Measurements from ENCODE around the gene GDF15.
"Not testable (repeated sequence)": the region's sequence is repeated elsewhere in the genome, so short reads cannot be mapped to it uniquely, and the experiment has no call there.

Gene GDF15

DNA sequence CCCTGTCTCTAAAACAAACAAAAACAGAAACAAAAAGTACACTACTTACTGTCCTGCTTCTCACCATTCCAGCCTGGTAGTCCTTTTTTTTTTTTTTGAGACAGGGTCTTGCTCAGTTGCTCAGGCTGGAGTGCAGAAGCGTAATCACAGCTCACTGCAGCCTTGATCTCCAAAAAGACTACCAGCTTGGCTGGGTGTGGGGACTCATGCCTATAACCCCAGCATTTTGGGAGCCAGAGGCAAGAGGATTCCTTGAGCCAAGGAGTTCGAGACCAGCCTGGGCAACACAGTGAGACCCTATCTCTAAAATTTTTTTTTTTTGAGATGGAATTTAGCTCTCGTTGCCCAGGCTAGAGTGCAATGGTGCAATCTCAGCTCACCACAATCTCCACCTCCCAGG is 5.1 kb upstream of the GDF15 start:
- no peak overlapping the region for H3K4me3 ChIP-seq (ENCODE audit: low read depth, low read length)
- TF ChIP-seq, protein P1, sequence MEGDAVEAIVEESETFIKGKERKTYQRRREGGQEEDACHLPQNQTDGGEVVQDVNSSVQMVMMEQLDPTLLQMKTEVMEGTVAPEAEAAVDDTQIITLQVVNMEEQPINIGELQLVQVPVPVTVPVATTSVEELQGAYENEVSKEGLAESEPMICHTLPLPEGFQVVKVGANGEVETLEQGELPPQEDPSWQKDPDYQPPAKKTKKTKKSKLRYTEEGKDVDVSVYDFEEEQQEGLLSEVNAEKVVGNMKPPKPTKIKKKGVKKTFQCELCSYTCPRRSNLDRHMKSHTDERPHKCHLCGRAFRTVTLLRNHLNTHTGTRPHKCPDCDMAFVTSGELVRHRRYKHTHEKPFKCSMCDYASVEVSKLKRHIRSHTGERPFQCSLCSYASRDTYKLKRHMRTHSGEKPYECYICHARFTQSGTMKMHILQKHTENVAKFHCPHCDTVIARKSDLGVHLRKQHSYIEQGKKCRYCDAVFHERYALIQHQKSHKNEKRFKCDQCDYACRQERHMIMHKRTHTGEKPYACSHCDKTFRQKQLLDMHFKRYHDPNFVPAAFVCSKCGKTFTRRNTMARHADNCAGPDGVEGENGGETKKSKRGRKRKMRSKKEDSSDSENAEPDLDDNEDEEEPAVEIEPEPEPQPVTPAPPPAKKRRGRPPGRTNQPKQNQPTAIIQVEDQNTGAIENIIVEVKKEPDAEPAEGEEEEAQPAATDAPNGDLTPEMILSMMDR (IDR thresholded peaks at IDR 0.05; ENCODE audit: low read depth, low read length) = no peak

DNA sequence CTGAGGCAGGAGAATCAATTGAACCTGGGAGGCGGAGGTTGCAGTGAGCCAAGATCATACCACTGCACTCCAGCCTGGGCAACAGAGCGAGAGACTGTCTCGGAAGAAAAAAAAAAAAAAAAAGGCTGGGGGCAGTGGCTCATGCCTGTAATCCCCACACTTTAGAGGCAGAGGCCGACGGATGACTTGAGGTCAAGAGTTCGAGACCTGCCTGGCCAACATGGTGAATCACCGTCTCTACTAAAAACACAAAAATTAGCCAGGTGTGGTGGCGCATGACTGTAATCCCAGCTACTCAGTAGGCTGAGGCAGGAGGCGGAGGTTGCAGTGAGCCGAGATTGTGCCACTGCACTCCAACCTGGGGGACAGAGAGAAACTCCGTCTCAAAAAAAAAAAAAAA is 2.3 kb upstream of the GDF15 start:
- not testable (repeated sequence) for H3K4me3 ChIP-seq (ENCODE audit: low read depth, low read length)

DNA sequence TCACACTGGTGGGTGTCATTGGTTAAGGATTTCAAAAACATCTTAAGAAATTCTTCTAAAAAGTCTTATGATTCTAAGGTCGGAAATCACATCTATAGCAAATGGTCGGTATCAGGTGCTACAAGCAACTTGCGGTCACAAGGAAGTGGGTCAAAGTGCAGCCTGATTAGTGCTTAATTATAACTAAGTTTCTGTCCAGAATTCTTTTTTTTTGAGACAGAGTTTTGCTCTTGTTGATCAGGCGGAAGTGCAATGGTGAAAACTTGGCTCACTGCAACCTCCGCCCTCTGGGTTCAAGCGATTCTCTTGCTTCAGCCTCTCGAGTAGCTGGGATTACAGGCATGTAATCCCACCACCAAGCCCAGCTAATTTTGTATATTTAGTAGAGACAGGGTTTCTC is 1.2 kb upstream of the GDF15 start:
- TF ChIP-seq, protein P1 (IDR thresholded peaks at IDR 0.05; ENCODE audit: low read depth, low read length) = no peak
- no peak overlapping the region for H3K4me3 ChIP-seq (ENCODE audit: low read depth, low read length)

DNA sequence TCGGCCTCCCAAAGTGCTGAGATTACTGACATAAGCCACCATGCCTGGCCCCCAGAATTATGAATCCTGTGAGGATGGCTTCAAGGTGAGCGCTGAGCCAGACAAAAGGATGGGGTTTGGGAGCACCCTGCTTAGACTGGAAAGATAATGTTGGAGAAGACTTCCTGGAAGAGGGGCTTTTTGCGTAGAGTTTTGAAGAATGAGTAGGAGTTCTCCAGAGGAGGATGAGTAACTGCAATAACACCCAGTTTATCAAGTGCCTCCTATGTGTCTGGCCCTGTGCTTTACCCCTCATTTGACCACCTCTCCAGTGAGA is 641 bp upstream of the GDF15 start:
- TF ChIP-seq, protein P1 (IDR thresholded peaks at IDR 0.05; ENCODE audit: low read depth, low read length) = no peak
- H3K4me3 ChIP-seq (ENCODE audit: low read depth, low read length) = no peak overlapping the region

DNA sequence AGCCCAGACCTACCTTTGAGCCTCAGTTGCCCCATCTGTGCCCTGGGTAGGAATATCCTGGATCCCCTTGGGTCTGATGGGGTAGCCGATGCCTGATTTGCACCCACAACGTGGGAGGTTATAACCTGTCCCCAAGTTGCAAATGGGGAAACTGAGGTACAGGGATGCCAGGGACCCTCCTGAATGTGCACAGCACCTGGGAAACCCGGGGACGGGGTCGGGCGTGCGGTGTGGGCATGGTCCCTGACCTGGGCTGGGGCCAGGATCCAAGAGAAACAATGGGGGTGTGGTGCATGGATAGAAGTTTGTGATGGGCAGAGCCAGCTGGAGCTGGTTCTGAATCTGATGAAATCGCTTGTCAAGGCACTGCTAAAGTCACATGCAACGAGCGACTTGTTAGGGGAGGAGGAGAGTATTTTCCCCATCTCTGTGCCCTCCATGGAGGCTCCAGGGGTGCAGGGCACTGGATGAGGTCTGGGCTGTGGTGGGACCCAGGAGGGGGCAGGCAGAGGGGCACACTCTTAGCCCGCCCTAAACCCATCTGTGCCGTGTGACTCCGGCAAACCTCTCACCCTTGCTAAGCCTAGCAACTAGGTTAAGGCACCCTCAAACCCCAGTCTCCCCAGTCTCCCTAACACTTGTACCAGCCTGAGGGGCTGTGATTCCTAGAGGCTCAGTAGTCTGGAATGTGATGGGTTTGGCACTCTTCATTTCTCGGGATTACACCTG is 749 bp downstream of the GDF15 start:
- peak overlapping the region; percentile 74 for H3K4me3 ChIP-seq (ENCODE audit: low read depth, low read length)
- TF ChIP-seq, protein P1 (IDR thresholded peaks at IDR 0.05; ENCODE audit: low read depth, low read length) = no peak

DNA sequence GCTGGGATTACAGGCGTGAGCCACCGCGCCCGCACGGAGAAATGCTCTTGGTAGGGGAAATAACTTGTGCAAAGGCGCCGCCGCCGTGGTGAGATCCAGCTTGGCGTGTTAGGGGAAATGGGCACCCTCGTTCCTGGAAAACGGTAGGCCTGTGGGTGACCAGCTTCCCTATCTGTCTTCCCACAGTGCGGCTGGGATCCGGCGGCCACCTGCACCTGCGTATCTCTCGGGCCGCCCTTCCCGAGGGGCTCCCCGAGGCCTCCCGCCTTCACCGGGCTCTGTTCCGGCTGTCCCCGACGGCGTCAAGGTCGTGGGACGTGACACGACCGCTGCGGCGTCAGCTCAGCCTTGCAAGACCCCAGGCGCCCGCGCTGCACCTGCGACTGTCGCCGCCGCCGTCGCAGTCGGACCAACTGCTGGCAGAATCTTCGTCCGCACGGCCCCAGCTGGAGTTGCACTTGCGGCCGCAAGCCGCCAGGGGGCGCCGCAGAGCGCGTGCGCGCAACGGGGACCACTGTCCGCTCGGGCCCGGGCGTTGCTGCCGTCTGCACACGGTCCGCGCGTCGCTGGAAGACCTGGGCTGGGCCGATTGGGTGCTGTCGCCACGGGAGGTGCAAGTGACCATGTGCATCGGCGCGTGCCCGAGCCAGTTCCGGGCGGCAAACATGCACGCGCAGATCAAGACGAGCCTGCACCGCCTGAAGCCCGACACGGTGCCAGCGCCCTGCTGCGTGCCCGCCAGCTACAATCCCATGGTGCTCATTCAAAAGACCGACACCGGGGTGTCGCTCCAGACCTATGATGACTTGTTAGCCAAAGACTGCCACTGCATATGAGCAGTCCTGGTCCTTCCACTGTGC is 2.4 kb downstream of the GDF15 start:
- H3K4me3 ChIP-seq (ENCODE audit: low read depth, low read length) = peak overlapping the region; percentile 74

DNA sequence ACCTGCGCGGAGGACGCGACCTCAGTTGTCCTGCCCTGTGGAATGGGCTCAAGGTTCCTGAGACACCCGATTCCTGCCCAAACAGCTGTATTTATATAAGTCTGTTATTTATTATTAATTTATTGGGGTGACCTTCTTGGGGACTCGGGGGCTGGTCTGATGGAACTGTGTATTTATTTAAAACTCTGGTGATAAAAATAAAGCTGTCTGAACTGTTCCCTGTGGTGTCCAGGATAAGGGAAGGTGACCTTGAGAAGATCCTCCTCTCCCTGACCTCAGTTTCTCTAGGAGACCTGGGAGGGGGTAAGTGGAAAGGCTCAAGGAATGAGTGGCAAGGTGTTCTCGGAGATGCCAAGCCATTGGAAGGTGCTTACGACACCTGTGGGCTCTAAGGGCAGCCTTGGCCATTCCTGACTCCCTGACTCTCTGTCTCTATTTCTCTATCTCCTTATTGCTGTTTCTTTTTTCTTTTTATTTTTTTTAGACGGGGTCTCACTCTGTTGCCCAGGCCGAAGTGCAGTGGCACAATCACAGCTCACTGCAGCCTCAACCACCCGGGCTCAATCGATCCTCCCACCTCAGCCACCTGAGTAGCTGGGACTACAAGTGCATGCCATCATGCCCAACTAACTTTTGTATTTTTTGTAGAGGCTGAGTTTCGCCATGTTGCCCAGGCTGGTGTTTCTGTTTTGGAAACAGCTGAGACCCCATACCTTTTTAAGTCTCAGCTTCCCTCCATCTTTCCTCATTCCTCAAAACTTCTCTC is 3.2 kb downstream of the GDF15 start:
- TF ChIP-seq, protein P1 (IDR thresholded peaks at IDR 0.05; ENCODE audit: low read depth, low read length) = no peak
- peak overlapping the region; percentile 74 for H3K4me3 ChIP-seq (ENCODE audit: low read depth, low read length)

More for the DNA sequence above, 2.4 kb downstream of the GDF15 start:
- TF ChIP-seq, protein P1 (IDR thresholded peaks at IDR 0.05; ENCODE audit: low read depth, low read length) = peak; percentile 91

Data from WI38 (cell line).